ENCODE measurements around the gene METTL26. TPM values are rescaled to one million over a fixed set of nuclear protein-coding genes. Genes with fewer than 3 reads are reported as not detected.
A peak's percentile ranks its signal among the peaks of the same experiment; 100 is the strongest.

Gene METTL26
- total and polyA plus RNA-seq, 2 of the 8 experiments (the other 6 are each of a cell fraction or from before 2014, with no cell fraction given) = 100 to 186 TPM

DNA sequence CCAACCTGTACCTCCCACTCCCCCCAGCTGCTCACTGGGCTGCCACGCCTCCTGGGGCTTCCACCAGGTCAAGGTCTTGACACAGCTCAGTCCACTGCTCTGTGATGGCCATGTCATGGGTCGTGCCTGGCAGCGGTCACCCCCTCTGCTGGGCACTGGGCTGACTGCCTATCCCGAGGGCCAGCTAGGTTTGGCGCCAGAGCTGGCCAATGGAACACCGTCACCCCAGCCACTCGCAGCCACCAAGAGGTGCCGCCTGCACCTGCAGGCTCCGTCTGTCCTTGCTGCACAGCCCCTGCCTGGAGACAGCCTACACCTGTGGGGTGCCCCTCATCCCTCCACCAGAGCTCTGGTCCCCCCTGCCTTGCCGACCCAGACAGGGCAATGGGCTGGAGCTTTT lies 50.8 kb downstream of the METTL26 start:
- no peaks in the 10 kb centered on the region for H3K79me1 ChIP-seq (ENCODE audit: low read depth, low read length)
- FAIRE-seq (no peak), DNase-seq (ENCODE audit: low read depth in 1 of 2, low spot score in 2 of 2) (no peak)
- no peak overlapping the region for H3K14ac ChIP-seq (ENCODE audit: insufficient read length)
- no peak overlapping the region for H4K91ac ChIP-seq (replicated peaks; ENCODE audit: insufficient read length, low read length)
- H2AFZ ChIP-seq (ENCODE audit: low read length) = no peak overlapping the region
- peaks cover 0 to 26% (median 19%) of the 10 kb centered on the region in 4 experiments; a peak in 5 of 7 replicates for H3K27me3 ChIP-seq (replicated peaks in 1 of 4; ENCODE audit: control insufficient read depth in 3 of 4, extremely low read depth in 1 of 4, insufficient read depth in 3 of 4, low read length in 3 of 4)
- no peak overlapping the region for H3K18ac ChIP-seq (ENCODE audit: extremely low read depth, low read length)
- no peak overlapping the region for H2BK15ac ChIP-seq (ENCODE audit: low read length)
- no peaks in the 10 kb centered on the region for H3K9me3 ChIP-seq (ENCODE audit: insufficient read depth in 2 of 2, low read depth in 1 of 2, low read length in 1 of 2)
- H3K27ac ChIP-seq (ENCODE audit: low read depth, low read length) = no peak overlapping the region
- H4K8ac ChIP-seq (ENCODE audit: extremely low read depth, insufficient read depth, low read length) = no peak overlapping the region
- H2BK20ac ChIP-seq (ENCODE audit: low read length) = no peak overlapping the region
- 49% methylated on average over 10 of the region's 10 CpGs; no CpG with 5 or more reads in 1 of the 2 experiments for WGBS, 2 experiments (ENCODE audit: extremely low coverage in 1 of 2, insufficient coverage in 1 of 2, insufficient read length in 1 of 2, insufficient replicate concordance in 2 of 2, low coverage in 1 of 2, low lambda C conversion rate in 2 of 2, missing lambda C conversion rate in 1 of 2)
- no peak overlapping the region for H2BK120ac ChIP-seq (replicated peaks; ENCODE audit: low read depth, low read length)
- POLR2A ChIA-PET (ENCODE audit: partially characterized antibody) = interaction anchor here (0.5 to 7.9 kb wide), 9 partner anchors 8 to 176 kb away, joined by 3 to 58 read pairs (median 4); partner anchors contain the start of genes NHLRC4, PIGQ and WFIKKN1
- H3K4me2 ChIP-seq (ENCODE audit: insufficient read depth in 1 of 2, low read depth in 2 of 2, low read length in 2 of 2) = no peak overlapping the region
- CTCF ChIA-PET (ENCODE audit: partially characterized antibody) = interaction anchor here (0.6 to 5.4 kb wide), 11 partner anchors 8 to 351 kb away, joined by 3 to 35 read pairs (median 4); partner anchors contain the start of gene WFIKKN1
- no peak overlapping the region for H3K4ac ChIP-seq (replicated peaks; ENCODE audit: insufficient read length, low read depth, low read length)
- H2AK5ac ChIP-seq (ENCODE audit: low read depth, low read length) = no peak overlapping the region
- H4K20me1 ChIP-seq (replicated peaks in 1 of 2; ENCODE audit: control insufficient read depth in 1 of 2, insufficient read depth in 2 of 2, low read length in 2 of 2) = peaks cover 2 to 22% of the 10 kb centered on the region in 2 experiments
- H4K5ac ChIP-seq (ENCODE audit: insufficient read length, low read depth, low read length) = no peak overlapping the region
- H3K56ac ChIP-seq (replicated peaks; ENCODE audit: insufficient read length, low read depth, low read length) = no peak overlapping the region
- H2BK12ac ChIP-seq (ENCODE audit: low read depth, low read length) = no peak overlapping the region
- peaks cover 0 to 2% (median 0%) of the 10 kb centered on the region in 4 experiments; a peak in 1 of 8 replicates for H3K36me3 ChIP-seq (ENCODE audit: control insufficient read depth in 2 of 4, insufficient read depth in 4 of 4, low read length in 3 of 4)
- peaks cover 0 to 26% (median 19%) of the 10 kb centered on the region in 4 experiments; a peak in 6 of 7 replicates for H3K4me1 ChIP-seq (replicated peaks in 1 of 4; ENCODE audit: control insufficient read depth in 3 of 4, insufficient read depth in 4 of 4, low read length in 3 of 4)
- H2BK5ac ChIP-seq (ENCODE audit: low read depth, low read length) = no peak overlapping the region
- peaks cover 0 to 5% of the 10 kb centered on the region in 2 experiments; a peak in 1 of 4 replicates for H3K79me2 ChIP-seq (ENCODE audit: control insufficient read depth in 1 of 2, insufficient read depth in 2 of 2, low read length in 2 of 2)
- no peak overlapping the region for H3K23ac ChIP-seq (ENCODE audit: insufficient read length)
- peaks cover 7% of the 10 kb centered on the region; the same call in 1 of the 2 replicates for H3K23me2 ChIP-seq (ENCODE audit: low read depth, low read length)
- no peak overlapping the region for H3K9ac ChIP-seq (replicated peaks in 1 of 4; ENCODE audit: extremely low read depth in 1 of 4, low read depth in 3 of 4, low read length in 3 of 4)
- no peak overlapping the region for H3K4me3 ChIP-seq (ENCODE audit: extremely low read depth in 1 of 4, insufficient read depth in 2 of 4, low read depth in 3 of 4, low read length in 4 of 4)
- TF ChIP-seq RAD21 (IDR thresholded peaks at IDR 0.05 in 1 of 2, conservative IDR thresholded peaks at IDR 0.05 in 1 of 2; ENCODE audit: low read depth in 2 of 2, low read length in 2 of 2) (peak in 1 of 2 experiments; percentile 10; a peak in 1 of 4 replicates), JUND (IDR thresholded peaks at IDR 0.05; ENCODE audit: low read length) (no peak), SRF (IDR thresholded peaks at IDR 0.05; ENCODE audit: low read depth, low read length) (no peak), POLR2A (IDR thresholded peaks at IDR 0.05; ENCODE audit: control extremely low read depth in 1 of 2, low read depth in 2 of 2, low read length in 2 of 2) (no peak), SAP30 (IDR thresholded peaks at IDR 0.05; ENCODE audit: insufficient read depth, insufficient replicate concordance, low read length) (no peak), E2F6 (IDR thresholded peaks at IDR 0.05) (no peak), CTCF (IDR thresholded peaks at IDR 0.05; ENCODE audit: control extremely low read depth in 1 of 3, insufficient read depth in 1 of 3, low read depth in 1 of 3, low read length in 3 of 3) (peak in 2 of 3 experiments; percentile 19 to 20; a peak in 3 of 4 replicates), POLR2AphosphoS5 (IDR thresholded peaks at IDR 0.05; ENCODE audit: low read depth, low read length) (peak; percentile 35; the same call in 1 of the 2 replicates), GABPA (IDR thresholded peaks at IDR 0.05; ENCODE audit: borderline replicate concordance, insufficient read depth, low read length) (no peak)

Measured in H1 (cell line).